ENCODE measurements around the gene COL17A1.

- TF ChIP-seq, protein P1, sequence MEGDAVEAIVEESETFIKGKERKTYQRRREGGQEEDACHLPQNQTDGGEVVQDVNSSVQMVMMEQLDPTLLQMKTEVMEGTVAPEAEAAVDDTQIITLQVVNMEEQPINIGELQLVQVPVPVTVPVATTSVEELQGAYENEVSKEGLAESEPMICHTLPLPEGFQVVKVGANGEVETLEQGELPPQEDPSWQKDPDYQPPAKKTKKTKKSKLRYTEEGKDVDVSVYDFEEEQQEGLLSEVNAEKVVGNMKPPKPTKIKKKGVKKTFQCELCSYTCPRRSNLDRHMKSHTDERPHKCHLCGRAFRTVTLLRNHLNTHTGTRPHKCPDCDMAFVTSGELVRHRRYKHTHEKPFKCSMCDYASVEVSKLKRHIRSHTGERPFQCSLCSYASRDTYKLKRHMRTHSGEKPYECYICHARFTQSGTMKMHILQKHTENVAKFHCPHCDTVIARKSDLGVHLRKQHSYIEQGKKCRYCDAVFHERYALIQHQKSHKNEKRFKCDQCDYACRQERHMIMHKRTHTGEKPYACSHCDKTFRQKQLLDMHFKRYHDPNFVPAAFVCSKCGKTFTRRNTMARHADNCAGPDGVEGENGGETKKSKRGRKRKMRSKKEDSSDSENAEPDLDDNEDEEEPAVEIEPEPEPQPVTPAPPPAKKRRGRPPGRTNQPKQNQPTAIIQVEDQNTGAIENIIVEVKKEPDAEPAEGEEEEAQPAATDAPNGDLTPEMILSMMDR (conservative IDR thresholded peaks at IDR 0.05; ENCODE audit: low read depth, low read length) = peak; percentile 68
- no peak for TF ChIP-seq EZH2 (IDR thresholded peaks at IDR 0.05; ENCODE audit: low read length, unreplicated experiment)
Observed at GRCh38 chr10:104123397-104123796, 37.7 kb upstream of the COL17A1 start.
